Measurements from ENCODE around the gene PELI1.

- TF ChIP-seq EP300 (IDR thresholded peaks at IDR 0.05), result no peak
- no peak for TF ChIP-seq POLR2A (IDR thresholded peaks at IDR 0.05)
Observed at GRCh38 chr2:64127119-64127518, 17.1 kb downstream of the PELI1 start.
